Calu3 (cell line): ENCODE results near the gene SP140. TPM values are rescaled to one million over a fixed set of nuclear protein-coding genes. Genes with fewer than 3 reads are reported as not detected.

Experiments used
- BruUV-seq: library from RNA; stranded (reverse); fragments of 400-500 nt; replicated peaks from 2 replicates; lab custom pipeline; 2021; lab: Mats Ljungman, UMichigan
- CTCF ChIA-PET: fragments of 300-600 bp; sonication (Branson Sonifier 250); formaldehyde crosslinking; loops from one replicate; lab custom pipeline; 2022; ENCODE audit warnings: antibody characterized with exemption; lab: Charles Lee
- DNase-seq: peaks from one replicate; pipeline ENCODE4 v3.0.0; 2022
- H3K27ac Mint-ChIP-seq: one replicate; pipeline ENCODE4 v1.8.0; 2022; ENCODE audit warnings: mixed read lengths; ENCODE audit not compliant: unreplicated experiment
- H3K27me3 Mint-ChIP-seq: one replicate; pipeline ENCODE4 v1.8.0; 2022; ENCODE audit warnings: mixed read lengths; ENCODE audit not compliant: unreplicated experiment
- H3K36me3 Mint-ChIP-seq: one replicate; pipeline ENCODE4 v1.8.0; 2022; ENCODE audit warnings: mild to moderate bottlenecking, moderate library complexity, mixed read lengths; ENCODE audit not compliant: insufficient read depth, unreplicated experiment
- H3K4me1 Mint-ChIP-seq: one replicate; pipeline ENCODE4 v1.8.0; 2022; ENCODE audit warnings: mild to moderate bottlenecking, low read depth, mixed read lengths; ENCODE audit not compliant: unreplicated experiment
- H3K4me3 Mint-ChIP-seq: one replicate; pipeline ENCODE4 v1.8.0; 2022; ENCODE audit warnings: mild to moderate bottlenecking, low read depth, moderate library complexity, mixed read lengths; ENCODE audit not compliant: unreplicated experiment
- H3K9me3 Mint-ChIP-seq: one replicate; pipeline ENCODE4 v1.8.0; 2022; ENCODE audit warnings: low read depth, mixed read lengths; ENCODE audit not compliant: unreplicated experiment
- CTCF ChIP-seq: fragments of 200-600 bp; IDR thresholded peaks from one replicate; pipeline ENCODE4 v1.8.0; 2022; ENCODE audit warnings: antibody characterized with exemption; ENCODE audit not compliant: unreplicated experiment
- intact Hi-C: fragments of 100-400 bp; cut with micrococcal nuclease; formaldehyde crosslinking; loops from one replicate; pipeline ENCODE4 v1.10.0; 2022; ENCODE audit not compliant: unreplicated experiment
- total RNA-seq: library from RNA; stranded (reverse); gene quantifications from 2 replicates; pipeline ENCODE4 v1.2.3, GENCODE V29; 2022

Gene SP140
- total RNA-seq, 1 experiment from 2014 or later = 10.9 TPM

GRCh38 chr2:230209422-230210051 is 16.0 kb upstream of the SP140 start:
- DNase-seq = no peak
- TF ChIP-seq CTCF = no peak
- no peak overlapping the region for H3K27ac Mint-ChIP-seq
- H3K4me1 Mint-ChIP-seq = peaks cover 14% of the 10 kb centered on the region
- BruUV-seq = no TSS peak
- H3K9me3 Mint-ChIP-seq = no peaks in the 10 kb centered on the region
- H3K36me3 Mint-ChIP-seq = peaks cover 8% of the 10 kb centered on the region
- CTCF ChIA-PET = no interaction called here
- intact Hi-C loops = no loop called here
- no peaks in the 10 kb centered on the region for H3K27me3 Mint-ChIP-seq
- H3K4me3 Mint-ChIP-seq = no peak overlapping the region

GRCh38 chr2:230216489-230216888 is 9.0 kb upstream of the SP140 start:
- TF ChIP-seq CTCF = no peak
- Mint-ChIP-seq H3K36me3 (peaks cover 21% of the 10 kb centered on the region), H3K4me1 (peaks cover 26% of the 10 kb centered on the region), H3K4me3 (no peak overlapping the region), H3K27ac (no peak overlapping the region), H3K27me3 (no peaks in the 10 kb centered on the region), H3K9me3 (no peaks in the 10 kb centered on the region)
- intact Hi-C loops = loop anchor here (5.0 kb wide), 1 partner anchor 396 kb away; no protein-coding TSS in a partner anchor
- BruUV-seq = no TSS peak
- CTCF ChIA-PET = interaction anchor here (0.6 kb wide), 1 partner anchor 558 kb away, joined by 3 read pairs; no protein-coding TSS in a partner anchor
- no peak for DNase-seq

GRCh38 chr2:230217424-230217823 is 8.1 kb upstream of the SP140 start:
- TF ChIP-seq CTCF = no peak
- Mint-ChIP-seq H3K27ac (no peak overlapping the region), H3K27me3 (no peaks in the 10 kb centered on the region), H3K4me1 (peaks cover 28% of the 10 kb centered on the region), H3K4me3 (peak overlapping the region; percentile 92), H3K9me3 (no peaks in the 10 kb centered on the region), H3K36me3 (peaks cover 17% of the 10 kb centered on the region)
- CTCF ChIA-PET = interaction anchor here (0.6 kb wide), 1 partner anchor 496 kb away, joined by 3 read pairs; no protein-coding TSS in a partner anchor
- BruUV-seq = no TSS peak
- intact Hi-C loops = loop anchor here (5.0 kb wide), 1 partner anchor 395 kb away; no protein-coding TSS in a partner anchor
- DNase-seq = no peak

GRCh38 chr2:230218421-230218820 is 7.1 kb upstream of the SP140 start:
- Mint-ChIP-seq H3K9me3 (no peaks in the 10 kb centered on the region), H3K36me3 (peaks cover 16% of the 10 kb centered on the region), H3K27ac (peak overlapping the region; percentile 20), H3K4me1 (peaks cover 35% of the 10 kb centered on the region), H3K27me3 (no peaks in the 10 kb centered on the region), H3K4me3 (peak overlapping the region; percentile 92)
- DNase-seq = no peak
- intact Hi-C loops = loop anchor here (5.0 kb wide), 1 partner anchor 394 kb away; no protein-coding TSS in a partner anchor
- CTCF ChIA-PET = no interaction called here
- BruUV-seq = no TSS peak
- no peak for TF ChIP-seq CTCF
